ENCODE data around the gene RTN4RL2. TPM values are rescaled to one million over a fixed set of nuclear protein-coding genes. Genes with fewer than 3 reads are reported as not detected.

Gene RTN4RL2
- total RNA-seq, 2 donors from 2014 or later, result 0.97 to 1.1 TPM

GRCh38 chr11:57508341-57509170 lies 48.2 kb downstream of the RTN4RL2 start:
- no peaks in the 10 kb centered on the region for H3K9me3 Mint-ChIP-seq
- DNase-seq (no peak), ATAC-seq (replicated peaks in 1 of 2) (no peak)
- H3K36me3 Mint-ChIP-seq (ENCODE audit: insufficient read depth in 2 of 2), result peaks cover 2 to 4% of the 10 kb centered on the region in 2 donors
- peaks cover 22% of the 10 kb centered on the region for H3K4me1 Mint-ChIP-seq (ENCODE audit: low read depth)
- H3K27ac Mint-ChIP-seq, result no peak overlapping the region
- H3K4me3 Mint-ChIP-seq, result no peak overlapping the region
- H3K27me3 Mint-ChIP-seq (ENCODE audit: low read depth), result no peaks in the 10 kb centered on the region

- peaks cover 33% of the 10 kb centered on the region for H3K4me1 Mint-ChIP-seq (ENCODE audit: low read depth)
- peak overlapping the region; percentile 25 to 98 for H3K4me3 Mint-ChIP-seq
- ATAC-seq (replicated peaks in 1 of 2) (no peak), DNase-seq (no peak)
- H3K9me3 Mint-ChIP-seq, result no peaks in the 10 kb centered on the region
- peak overlapping the region; percentile 94 for H3K27ac Mint-ChIP-seq
- no peaks in the 10 kb centered on the region for H3K27me3 Mint-ChIP-seq (ENCODE audit: low read depth)
- peaks cover 6% of the 10 kb centered on the region in 2 donors for H3K36me3 Mint-ChIP-seq (ENCODE audit: insufficient read depth in 2 of 2)
These were observed 51.6 kb downstream of the RTN4RL2 start for GRCh38 chr11:57511741-57512430.

- H3K27me3 Mint-ChIP-seq (ENCODE audit: low read depth), result no peaks in the 10 kb centered on the region
- peaks cover 5 to 6% of the 10 kb centered on the region in 2 donors for H3K36me3 Mint-ChIP-seq (ENCODE audit: insufficient read depth in 2 of 2)
- H3K27ac Mint-ChIP-seq, result no peak overlapping the region
- peaks cover 33% of the 10 kb centered on the region for H3K4me1 Mint-ChIP-seq (ENCODE audit: low read depth)
- H3K4me3 Mint-ChIP-seq, result peak overlapping the region; percentile 98 to 100
- no peak for ATAC-seq (replicated peaks in 1 of 2)
- no peaks in the 10 kb centered on the region for H3K9me3 Mint-ChIP-seq
- no peak for DNase-seq
These were observed 52.5 kb downstream of the RTN4RL2 start for GRCh38 chr11:57512646-57513451.

- Mint-ChIP-seq H3K4me3 (peak overlapping the region; percentile 98 to 100), H3K36me3 (ENCODE audit: insufficient read depth in 2 of 2) (peaks cover 3 to 6% of the 10 kb centered on the region in 2 donors), H3K4me1 (ENCODE audit: low read depth) (peaks cover 33% of the 10 kb centered on the region), H3K9me3 (no peaks in the 10 kb centered on the region), H3K27me3 (ENCODE audit: low read depth) (no peaks in the 10 kb centered on the region), H3K27ac (no peak overlapping the region)
- ATAC-seq (replicated peaks in 1 of 2), result no peak
- no peak for DNase-seq
These were observed 53.1 kb downstream of the RTN4RL2 start for GRCh38 chr11:57513452-57513795.

GRCh38 chr11:57513911-57514537 lies 53.7 kb downstream of the RTN4RL2 start:
- H3K4me1 Mint-ChIP-seq (ENCODE audit: low read depth), result peaks cover 33% of the 10 kb centered on the region
- peak; percentile 35 to 40 for DNase-seq
- no peak overlapping the region for H3K27ac Mint-ChIP-seq
- peak overlapping the region; percentile 98 to 100 for H3K4me3 Mint-ChIP-seq
- H3K27me3 Mint-ChIP-seq (ENCODE audit: low read depth), result no peaks in the 10 kb centered on the region
- peaks cover 3 to 6% of the 10 kb centered on the region in 2 donors for H3K36me3 Mint-ChIP-seq (ENCODE audit: insufficient read depth in 2 of 2)
- no peaks in the 10 kb centered on the region for H3K9me3 Mint-ChIP-seq
- peak; percentile 41 to 52 for ATAC-seq (replicated peaks in 1 of 2)

GRCh38 chr11:57514538-57515331 lies 54.4 kb downstream of the RTN4RL2 start:
- Mint-ChIP-seq H3K36me3 (ENCODE audit: insufficient read depth in 2 of 2) (peaks cover 2 to 6% of the 10 kb centered on the region in 2 donors), H3K27me3 (ENCODE audit: low read depth) (no peaks in the 10 kb centered on the region), H3K4me1 (ENCODE audit: low read depth) (peaks cover 33% of the 10 kb centered on the region), H3K27ac (peak overlapping the region; percentile 96), H3K9me3 (no peaks in the 10 kb centered on the region), H3K4me3 (peak overlapping the region; percentile 98 to 100)
- ATAC-seq (replicated peaks in 1 of 2) (peak; percentile 65 to 67), DNase-seq (peak; percentile 65 to 70)

GRCh38 chr11:57515332-57516060 lies 55.2 kb downstream of the RTN4RL2 start, which contains the start of gene SLC43A1:
Gene SLC43A1, minus strand, starts transcription at chr11:57515702. Its CDS starts 1,591 bp downstream, at chr11:57514111.
- H3K36me3 Mint-ChIP-seq (ENCODE audit: insufficient read depth in 2 of 2), result peaks cover 2 to 6% of the 10 kb centered on the region in 2 donors

GRCh38 chr11:57516061-57516443 lies 55.7 kb downstream of the RTN4RL2 start:
- ATAC-seq (replicated peaks in 1 of 2) (no peak), DNase-seq (no peak)
- no peaks in the 10 kb centered on the region for H3K27me3 Mint-ChIP-seq (ENCODE audit: low read depth)
- H3K4me3 Mint-ChIP-seq, result peak overlapping the region; percentile 98 to 100
- no peaks in the 10 kb centered on the region for H3K9me3 Mint-ChIP-seq
- peak overlapping the region; percentile 90 for H3K27ac Mint-ChIP-seq
- H3K36me3 Mint-ChIP-seq (ENCODE audit: insufficient read depth in 2 of 2), result peaks cover 2 to 6% of the 10 kb centered on the region in 2 donors
- peaks cover 33% of the 10 kb centered on the region for H3K4me1 Mint-ChIP-seq (ENCODE audit: low read depth)

More at GRCh38 chr11:57515332-57516060, 55.2 kb downstream of the RTN4RL2 start, which contains the start of gene SLC43A1:
- Mint-ChIP-seq H3K4me3 (peak within 1 kb of the TSS; percentile 98 to 100), H3K9me3 (no peaks in the 10 kb centered on the region), H3K4me1 (ENCODE audit: low read depth) (peaks cover 33% of the 10 kb centered on the region), H3K27ac (peak within 1 kb of the TSS; percentile 96), H3K27me3 (ENCODE audit: low read depth) (no peaks in the 10 kb centered on the region)
- DNase-seq (peak; percentile 55 to 62), ATAC-seq (replicated peaks in 1 of 2) (peak; percentile 62 to 64)

- Mint-ChIP-seq H3K27me3 (ENCODE audit: low read depth) (no peaks in the 10 kb centered on the region), H3K36me3 (ENCODE audit: insufficient read depth in 2 of 2) (peaks cover 3 to 5% of the 10 kb centered on the region in 2 donors), H3K9me3 (peaks cover 0 to 2% of the 10 kb centered on the region in 2 donors), H3K27ac (no peak overlapping the region), H3K4me3 (no peak overlapping the region), H3K4me1 (ENCODE audit: low read depth) (peaks cover 11% of the 10 kb centered on the region)
- ATAC-seq (replicated peaks in 1 of 2) (no peak), DNase-seq (no peak)
These were observed 60.8 kb downstream of the RTN4RL2 start for GRCh38 chr11:57521116-57521515.

- Mint-ChIP-seq H3K27me3 (ENCODE audit: low read depth) (no peaks in the 10 kb centered on the region), H3K4me3 (no peak overlapping the region), H3K36me3 (ENCODE audit: insufficient read depth in 2 of 2) (peaks cover 3 to 12% of the 10 kb centered on the region in 2 donors), H3K27ac (no peak overlapping the region), H3K4me1 (ENCODE audit: low read depth) (peaks cover 23% of the 10 kb centered on the region), H3K9me3 (peaks cover 0 to 2% of the 10 kb centered on the region in 2 donors)
- ATAC-seq (replicated peaks in 1 of 2), result no peak
- no peak for DNase-seq
These were observed 63.1 kb downstream of the RTN4RL2 start for GRCh38 chr11:57523419-57523818.

All from activated T-cell treated with anti-CD3 and anti-CD28 coated beads, Interleukin-2, amount 50 U/mL, for 72 hours (primary cell).